ENCODE results near the gene SLC8A3.

The SLC8A3 gene

DNA sequence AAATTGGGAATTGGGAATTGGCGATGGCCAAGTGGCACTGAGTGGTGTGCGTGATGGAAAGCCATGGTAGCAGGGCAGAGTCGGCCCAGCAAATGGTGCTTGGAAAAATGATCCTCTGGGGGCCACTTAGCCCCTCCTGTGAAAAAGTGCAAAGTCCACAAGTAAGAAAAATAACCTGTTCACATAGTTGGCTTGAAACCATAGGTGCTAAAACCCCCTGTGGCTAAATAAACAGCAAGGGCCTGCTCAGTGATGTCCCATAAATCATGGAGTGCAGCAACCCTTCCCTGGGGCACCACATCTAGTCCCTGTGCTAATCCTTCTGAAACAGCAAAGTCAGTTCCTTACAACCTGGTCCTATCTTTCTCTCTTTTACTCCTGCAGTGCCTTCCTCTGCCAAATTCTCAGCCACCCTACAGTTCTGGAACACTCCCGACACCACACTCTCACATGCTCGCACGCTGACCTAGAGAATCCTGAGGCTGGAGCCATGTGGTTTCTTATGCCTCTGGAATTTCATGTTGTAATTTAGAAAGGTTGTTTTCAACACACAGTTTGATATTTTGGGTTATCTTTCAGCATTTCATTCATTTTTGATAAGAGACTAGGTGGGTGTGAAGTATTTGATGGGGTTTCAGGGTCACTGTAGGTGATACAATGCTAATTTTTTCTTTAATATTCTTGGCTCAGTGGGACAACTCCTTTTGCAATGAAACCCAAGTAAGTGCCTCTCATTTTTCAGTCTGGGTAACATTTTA, 186.0 kb downstream of the SLC8A3 start:
- no peak for DNase-seq

DNA sequence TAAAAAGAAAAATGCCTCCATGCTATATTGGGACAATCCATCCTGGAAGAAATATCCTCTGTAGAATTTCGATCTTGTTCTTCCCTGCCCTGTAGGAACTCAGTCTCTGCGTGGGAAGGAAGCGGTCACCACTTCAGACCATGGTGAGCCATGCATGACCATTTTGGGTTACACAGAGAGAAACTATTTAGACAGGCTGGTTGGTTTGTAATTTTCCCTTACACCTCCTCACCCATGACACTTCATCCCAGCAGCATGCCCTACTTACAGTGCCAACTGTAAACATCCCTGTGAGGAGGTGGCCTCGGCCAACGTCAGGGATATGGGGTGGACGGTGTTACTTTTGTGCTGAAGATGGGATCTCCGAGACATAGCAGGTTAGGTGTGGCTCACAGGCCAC, 188.2 kb downstream of the SLC8A3 start:
- DNase-seq, result no peak

DNA sequence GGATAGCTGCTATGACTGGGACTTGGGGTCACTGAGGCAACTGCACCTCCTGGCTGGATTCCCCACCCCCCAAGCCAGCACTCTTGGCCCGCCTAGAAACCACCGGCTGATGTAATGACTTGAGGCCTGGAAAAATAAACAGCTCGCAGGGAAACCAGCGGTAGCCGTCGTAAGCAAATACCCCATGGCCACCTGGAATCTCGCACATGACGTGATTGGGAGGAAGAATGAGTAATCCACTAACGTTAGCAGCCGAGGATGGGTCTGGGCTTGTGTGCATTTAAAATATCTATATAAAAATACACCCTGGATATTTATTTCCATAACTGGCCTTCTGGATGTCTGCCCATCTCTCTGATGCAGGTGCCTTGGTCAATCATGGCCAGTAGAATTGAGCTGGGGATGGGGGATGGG, 189.5 kb downstream of the SLC8A3 start:
- no peak for DNase-seq

DNA sequence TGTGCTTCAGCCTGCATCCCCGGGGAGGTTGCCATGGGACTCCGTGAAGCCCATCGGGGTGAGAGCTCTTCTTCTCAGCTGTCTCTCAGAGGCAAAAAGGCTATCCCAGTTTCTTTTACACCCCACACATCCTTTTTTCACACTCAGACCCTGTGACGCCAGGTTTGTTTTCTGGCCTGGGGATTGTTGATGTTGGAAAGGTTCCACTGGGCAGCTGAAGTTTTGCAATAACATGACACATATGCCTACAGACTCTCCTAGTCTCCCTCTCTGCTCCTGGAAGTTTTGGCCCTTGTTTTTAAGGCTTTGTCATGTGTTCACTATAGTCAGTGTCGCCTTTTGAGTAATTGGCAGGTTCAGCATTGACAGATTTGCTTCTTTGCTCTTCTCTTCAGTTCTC, 190.9 kb downstream of the SLC8A3 start:
- DNase-seq, result no peak

DNA sequence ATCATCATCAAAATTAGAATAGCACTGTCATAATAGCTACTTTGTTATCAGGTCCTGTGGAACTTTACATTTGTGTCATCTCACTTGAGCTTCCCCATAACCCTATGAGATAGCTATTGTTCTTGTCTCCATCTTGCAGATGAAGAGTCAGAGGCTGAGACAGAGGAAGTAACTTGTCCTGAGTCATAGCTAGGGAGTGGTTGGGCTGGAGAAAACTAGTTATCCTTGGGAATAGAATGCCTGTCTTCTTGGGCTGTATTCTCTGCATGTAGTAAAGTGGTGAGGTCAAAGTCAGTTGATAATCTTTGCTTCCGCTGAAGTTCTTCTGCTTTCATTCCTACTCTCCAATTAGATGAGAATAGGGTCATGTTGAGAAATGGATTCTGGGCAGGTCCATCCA, 192.5 kb downstream of the SLC8A3 start:
- no peak for DNase-seq

Data from hypothalamus (tissue), 51 donors.